Lower lobe of right lung (tissue), 2 donors: ENCODE data around the gene CAND2. TPM values are rescaled to one million over a fixed set of nuclear protein-coding genes. Genes with fewer than 3 reads are reported as not detected.

Experiments used
- ATAC-seq, 2 donors: fragments of 200-7000 bp; cut with Tn5 transposase; one replicate each; pipeline ENCODE4 v1.9.1; 2020 to 2022; ENCODE audit warnings: mild to moderate bottlenecking in 2 of 2, moderate library complexity in 2 of 2
- DNase-seq: peaks from one replicate; pipeline ENCODE4 v3.0.0-alpha.2; 2020
- H3K27ac ChIP-seq: fragments of 200-600 bp; one replicate; pipeline ENCODE4 v1.8.0; 2022
- H3K27me3 ChIP-seq: fragments of 200-600 bp; one replicate; pipeline ENCODE4 v1.8.0; 2022; ENCODE audit warnings: low read depth
- H3K36me3 ChIP-seq: fragments of 200-600 bp; one replicate; pipeline ENCODE4 v1.8.0; 2022; ENCODE audit warnings: mild to moderate bottlenecking
- H3K4me1 ChIP-seq: fragments of 200-600 bp; one replicate; pipeline ENCODE4 v1.8.0; 2022
- H3K4me3 ChIP-seq: fragments of 200-600 bp; one replicate; pipeline ENCODE4 v1.8.0; 2022; ENCODE audit warnings: mild to moderate bottlenecking
- H3K9me3 ChIP-seq: fragments of 200-600 bp; one replicate; pipeline ENCODE4 v1.8.0; 2022
- CTCF ChIP-seq: fragments of 200-600 bp; IDR thresholded peaks from one replicate; pipeline ENCODE4 v1.8.0; 2022; ENCODE audit warnings: antibody characterized with exemption, mild to moderate bottlenecking
- intact Hi-C: fragments of 100-400 bp; cut with DNase I; formaldehyde crosslinking; loops from one replicate; pipeline ENCODE4 v1.11.0; 2022
- total RNA-seq: library from RNA; stranded (reverse); fragmentation: NEBNext Ultra II Directional; extraction: Animal tissue kit (Norgen Biotek cat#: 25700); gene quantifications from one replicate; pipeline ENCODE4 v1.2.1, GENCODE V29; 2021
- donor health status: DM: no; HTN: yes; CAD: no; lungs with severe emphysema.

Gene CAND2
- total RNA-seq, 1 donor from 2014 or later = 6.4 TPM

- no peak for ATAC-seq
- intact Hi-C loops = no loop called here
- Histone ChIP-seq H3K36me3 (peaks cover 29% of the 10 kb centered on the region), H3K27ac (no peak overlapping the region), H3K9me3 (no peaks in the 10 kb centered on the region), H3K27me3 (no peaks in the 10 kb centered on the region), H3K4me3 (no peak overlapping the region), H3K4me1 (peaks cover 8% of the 10 kb centered on the region)
- DNase-seq = no peak
- no peak for TF ChIP-seq CTCF
Observed at GRCh38 chr3:12813967-12814366, 17.5 kb downstream of the CAND2 start.

- H3K4me3 ChIP-seq = no peak overlapping the region
- TF ChIP-seq CTCF = no peak
- H3K27me3 ChIP-seq = no peaks in the 10 kb centered on the region
- peaks cover 31% of the 10 kb centered on the region for H3K36me3 ChIP-seq
- no peaks in the 10 kb centered on the region for H3K9me3 ChIP-seq
- intact Hi-C loops = no loop called here
- H3K27ac ChIP-seq = no peak overlapping the region
- ATAC-seq = no peak
- DNase-seq = no peak
- H3K4me1 ChIP-seq = no peaks in the 10 kb centered on the region
Observed at GRCh38 chr3:12815078-12815477, 18.6 kb downstream of the CAND2 start.

GRCh38 chr3:12815719-12816118, 19.2 kb downstream of the CAND2 start:
- Histone ChIP-seq H3K4me3 (no peak overlapping the region), H3K9me3 (no peaks in the 10 kb centered on the region), H3K4me1 (no peaks in the 10 kb centered on the region), H3K36me3 (peaks cover 36% of the 10 kb centered on the region), H3K27ac (no peak overlapping the region), H3K27me3 (no peaks in the 10 kb centered on the region)
- no peak for DNase-seq
- intact Hi-C loops = no loop called here
- no peak for TF ChIP-seq CTCF
- no peak for ATAC-seq

- intact Hi-C loops = no loop called here
- ATAC-seq (no peak), DNase-seq (no peak)
- H3K4me1 ChIP-seq = no peaks in the 10 kb centered on the region
- no peak overlapping the region for H3K4me3 ChIP-seq
- H3K27ac ChIP-seq = no peak overlapping the region
- H3K9me3 ChIP-seq = no peaks in the 10 kb centered on the region
- no peaks in the 10 kb centered on the region for H3K27me3 ChIP-seq
- no peak for TF ChIP-seq CTCF
- H3K36me3 ChIP-seq = peaks cover 36% of the 10 kb centered on the region
Observed at GRCh38 chr3:12816521-12817342, 20.3 kb downstream of the CAND2 start.

- H3K27me3 ChIP-seq = no peaks in the 10 kb centered on the region
- H3K4me3 ChIP-seq = no peak overlapping the region
- no peak for DNase-seq
- peaks cover 36% of the 10 kb centered on the region for H3K36me3 ChIP-seq
- ATAC-seq = no peak
- H3K4me1 ChIP-seq = no peaks in the 10 kb centered on the region
- intact Hi-C loops = no loop called here
- H3K27ac ChIP-seq = no peak overlapping the region
- no peak for TF ChIP-seq CTCF
- no peaks in the 10 kb centered on the region for H3K9me3 ChIP-seq
Observed at GRCh38 chr3:12817343-12817710, 20.8 kb downstream of the CAND2 start.
